Cardiac muscle cell (in vitro differentiated cells and primary cell): ENCODE data around the gene VKORC1L1. TPM values are rescaled to one million over a fixed set of nuclear protein-coding genes. Genes with fewer than 3 reads are reported as not detected.

Experiments used
- DNase-seq, 2 donors: peaks; one replicate each; pipeline versions ENCODE4 v3.0.0 to v3.0.0-alpha.2; 2010 to 2017; ENCODE audit warnings: low read depth in 1 of 2, low spot score in 1 of 2
- H3K27ac ChIP-seq: fragments of 200-600 bp; sonication (generic); 2 replicates; pipeline ENCODE4 v1.5.1; 2016
- H3K27me3 ChIP-seq: fragments of 200-600 bp; sonication (generic); 2 replicates; pipeline ENCODE4 v1.6.0; 2016; ENCODE audit warnings: control low read depth
- H3K36me3 ChIP-seq: fragments of 200-600 bp; sonication (generic); 2 replicates; pipeline ENCODE4 v1.5.1; 2016; ENCODE audit warnings: control low read depth
- H3K4me1 ChIP-seq: fragments of 200-600 bp; sonication (generic); 2 replicates; pipeline ENCODE4 v1.8.1; 2017; ENCODE audit warnings: low read depth, mild to moderate bottlenecking, mixed run types
- H3K4me3 ChIP-seq: fragments of 200-600 bp; sonication (generic); 2 replicates; pipeline ENCODE4 v1.5.1; 2016; ENCODE audit warnings: mild to moderate bottlenecking
- H3K9me3 ChIP-seq: fragments of 200-600 bp; sonication (generic); 2 replicates; pipeline ENCODE4 v1.5.1; 2017; ENCODE audit warnings: low read depth, mild to moderate bottlenecking, control low read depth
- CTCF ChIP-seq: IDR thresholded peaks from 2 replicates; pipeline ENCODE4 v1.5.1; 2012; ENCODE audit warnings: low read depth, mild to moderate bottlenecking, low read length
- polyA plus RNA-seq: library from polyadenylated mRNA; unstranded; fragments of >200 nt; fragmentation: Nextera tagmentation; extraction: Ambion mirVana; gene quantifications from 2 replicates; pipeline ENCODE4 v1.2.1, GENCODE V29; 2016
- total RNA-seq: library from RNA; depleted of rRNA; stranded (reverse); fragments of >200 nt; gene quantifications from 2 replicates; pipeline ENCODE4 v1.2.3, GENCODE V29; 2016

The VKORC1L1 gene
- total and polyA plus RNA-seq, 2 experiments from 2014 or later, result 8.6 to 12.8 TPM

- no peaks in the 10 kb centered on the region for H3K4me1 ChIP-seq
- no peaks in the 10 kb centered on the region for H3K9me3 ChIP-seq
- no peaks in the 10 kb centered on the region for H3K27me3 ChIP-seq
- H3K27ac ChIP-seq, result no peak overlapping the region
- TF ChIP-seq CTCF, result no peak
- no peak overlapping the region for H3K4me3 ChIP-seq
- H3K36me3 ChIP-seq, result no peaks in the 10 kb centered on the region
- DNase-seq, result peak in 1 of 2 donors; percentile 63
Observed at GRCh38 chr7:65946904-65947303, 74.0 kb downstream of the VKORC1L1 start.

- H3K4me1 ChIP-seq, result no peaks in the 10 kb centered on the region
- peaks cover 7% of the 10 kb centered on the region for H3K36me3 ChIP-seq
- H3K4me3 ChIP-seq, result no peak overlapping the region
- TF ChIP-seq CTCF, result no peak
- no peaks in the 10 kb centered on the region for H3K9me3 ChIP-seq
- DNase-seq, result peak in 1 of 2 donors; percentile 21
- no peaks in the 10 kb centered on the region for H3K27me3 ChIP-seq
- H3K27ac ChIP-seq, result no peak overlapping the region
Observed at GRCh38 chr7:65951837-65952578, 79.1 kb downstream of the VKORC1L1 start.

- peaks cover 7% of the 10 kb centered on the region for H3K36me3 ChIP-seq
- no peak for TF ChIP-seq CTCF
- no peaks in the 10 kb centered on the region for H3K27me3 ChIP-seq
- H3K27ac ChIP-seq, result no peak overlapping the region
- H3K9me3 ChIP-seq, result no peaks in the 10 kb centered on the region
- DNase-seq, result no peak
- H3K4me1 ChIP-seq, result no peaks in the 10 kb centered on the region
- no peak overlapping the region for H3K4me3 ChIP-seq
Observed at GRCh38 chr7:65953001-65953720, 80.3 kb downstream of the VKORC1L1 start.

- TF ChIP-seq CTCF, result no peak
- DNase-seq, result no peak
- no peaks in the 10 kb centered on the region for H3K9me3 ChIP-seq
- H3K4me1 ChIP-seq, result no peaks in the 10 kb centered on the region
- peaks cover 7% of the 10 kb centered on the region for H3K36me3 ChIP-seq
- H3K27me3 ChIP-seq, result no peaks in the 10 kb centered on the region
- H3K4me3 ChIP-seq, result no peak overlapping the region
- no peak overlapping the region for H3K27ac ChIP-seq
Observed at GRCh38 chr7:65953890-65954450, 81.1 kb downstream of the VKORC1L1 start.

GRCh38 chr7:65955718-65956117 lies 82.8 kb downstream of the VKORC1L1 start:
- no peak for DNase-seq
- H3K27ac ChIP-seq, result no peak overlapping the region
- no peak for TF ChIP-seq CTCF

More at GRCh38 chr7:65955718-65956117, 82.8 kb downstream of the VKORC1L1 start:
- H3K4me1 ChIP-seq, result no peaks in the 10 kb centered on the region
- no peak overlapping the region for H3K4me3 ChIP-seq
- peaks cover 7% of the 10 kb centered on the region for H3K36me3 ChIP-seq
- no peaks in the 10 kb centered on the region for H3K9me3 ChIP-seq
- H3K27me3 ChIP-seq, result no peaks in the 10 kb centered on the region
